ENCODE results near the gene DIPK1C. TPM values are rescaled to one million over a fixed set of nuclear protein-coding genes. Genes with fewer than 3 reads are reported as not detected.

DIPK1C gene
- total and polyA plus RNA-seq, 2 of the 4 experiments (the other 2 are of a cell fraction) = not detected

- H3K23ac ChIP-seq (ENCODE audit: low read depth, low read length) = no peak overlapping the region
- POLR2A ChIA-PET (ENCODE audit: unreplicated experiment) = no interaction called here
- no peaks in the 10 kb centered on the region for H3K9me1 ChIP-seq (ENCODE audit: insufficient read depth, low read length)
- ATAC-seq (ENCODE audit: low read depth) = no peak
- no peak overlapping the region for H3K4me2 ChIP-seq (ENCODE audit: low read depth, low read length)
- H3K79me1 ChIP-seq (ENCODE audit: low read depth in 1 of 2, low read length in 2 of 2) = no peaks in the 10 kb centered on the region
- no peak overlapping the region for H3K18ac ChIP-seq (ENCODE audit: low read depth, low read length)
- H3K9ac ChIP-seq (ENCODE audit: low read depth, low read length) = no peak overlapping the region
- H4K8ac ChIP-seq (ENCODE audit: low read depth in 2 of 2, low read length in 2 of 2) = no peak overlapping the region
- no peak overlapping the region for H3K14ac ChIP-seq (replicated peaks; ENCODE audit: low read depth, low read length)
- H2BK5ac ChIP-seq (ENCODE audit: low read depth, low read length, poor library complexity, severe bottlenecking) = no peak overlapping the region
- DNase-seq = no peak
- dilution Hi-C loops (cut with HindIII; ENCODE audit: low sequenced_read_pairs, unreplicated experiment) = no loop called here
- H4K20me1 ChIP-seq (ENCODE audit: insufficient read depth, low read length) = no peaks in the 10 kb centered on the region
- H3K4me3 ChIP-seq (ENCODE audit: insufficient read depth, low read depth, low read length) = no peak overlapping the region
- intact Hi-C loops (cut with micrococcal nuclease) = no loop called here
- no peak overlapping the region for H2BK20ac ChIP-seq (ENCODE audit: low read depth, low read length)
- H2AK9ac ChIP-seq (replicated peaks; ENCODE audit: low read depth, low read length, poor library complexity) = no peak overlapping the region
- H2AFZ ChIP-seq (replicated peaks; ENCODE audit: low read length, poor library complexity) = no peak overlapping the region
- H3K4me1 ChIP-seq (ENCODE audit: control insufficient read depth, insufficient read depth, low read length) = no peaks in the 10 kb centered on the region
- TF ChIP-seq NFE2L2 (IDR thresholded peaks at IDR 0.05; ENCODE audit: low read depth, low read length) = no peak
- TF ChIP-seq USF2 (IDR thresholded peaks at IDR 0.05; ENCODE audit: low read depth, low read length) = no peak
- no peak for TF ChIP-seq FOS (IDR thresholded peaks at IDR 0.05; ENCODE audit: low read depth, low read length)
- TF ChIP-seq MAFK (IDR thresholded peaks at IDR 0.05; ENCODE audit: low read depth, low read length) = no peak
- no peak for TF ChIP-seq MAZ (IDR thresholded peaks at IDR 0.05; ENCODE audit: borderline replicate concordance, low read depth, low read length)
- TF ChIP-seq, protein P1, sequence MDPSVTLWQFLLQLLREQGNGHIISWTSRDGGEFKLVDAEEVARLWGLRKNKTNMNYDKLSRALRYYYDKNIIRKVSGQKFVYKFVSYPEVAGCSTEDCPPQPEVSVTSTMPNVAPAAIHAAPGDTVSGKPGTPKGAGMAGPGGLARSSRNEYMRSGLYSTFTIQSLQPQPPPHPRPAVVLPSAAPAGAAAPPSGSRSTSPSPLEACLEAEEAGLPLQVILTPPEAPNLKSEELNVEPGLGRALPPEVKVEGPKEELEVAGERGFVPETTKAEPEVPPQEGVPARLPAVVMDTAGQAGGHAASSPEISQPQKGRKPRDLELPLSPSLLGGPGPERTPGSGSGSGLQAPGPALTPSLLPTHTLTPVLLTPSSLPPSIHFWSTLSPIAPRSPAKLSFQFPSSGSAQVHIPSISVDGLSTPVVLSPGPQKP (IDR thresholded peaks at IDR 0.05; ENCODE audit: borderline replicate concordance, low read depth, low read length) = no peak
- no peak for TF ChIP-seq RFX5 (IDR thresholded peaks at IDR 0.05; ENCODE audit: low read depth, low read length)
- no peak for TF ChIP-seq MXI1 (IDR thresholded peaks at IDR 0.05; ENCODE audit: borderline replicate concordance, low read depth, low read length)
- no peak for TF ChIP-seq SMC3 (IDR thresholded peaks at IDR 0.05; ENCODE audit: low read depth, low read length)
- no peak for TF ChIP-seq CEBPB (IDR thresholded peaks at IDR 0.05; ENCODE audit: low read depth, low read length)
- TF ChIP-seq RAD21 (IDR thresholded peaks at IDR 0.05; ENCODE audit: low read length) = no peak
- no peak for TF ChIP-seq CTCF (conservative IDR thresholded peaks at IDR 0.05; ENCODE audit: low read depth, low read length)
- TF ChIP-seq RCOR1 (IDR thresholded peaks at IDR 0.05; ENCODE audit: insufficient replicate concordance, low read length) = no peak
- TF ChIP-seq BHLHE40 (IDR thresholded peaks at IDR 0.05; ENCODE audit: low read depth, low read length) = no peak
- no peak for TF ChIP-seq CHD1 (IDR thresholded peaks at IDR 0.05; ENCODE audit: low read depth, low read length)
- no peak for TF ChIP-seq POLR2A (IDR thresholded peaks at IDR 0.05; ENCODE audit: low read depth, low read length)
- H4K5ac ChIP-seq (ENCODE audit: low read depth, low read length) = no peak overlapping the region
- in situ Hi-C loops (cut with MboI; ENCODE audit: low sequenced_read_pairs) = no loop called here
- 46% methylated on average over 2 of the region's 5 CpGs; no CpG with 5 or more reads in 1 of the 2 experiments for WGBS, 2 experiments (ENCODE audit: extremely low coverage in 2 of 2, insufficient read length in 1 of 2)
- no peak overlapping the region for H2BK120ac ChIP-seq (ENCODE audit: low read depth, low read length)
- no peak overlapping the region for H2BK15ac ChIP-seq (ENCODE audit: low read depth, low read length)
- H3K27ac ChIP-seq (ENCODE audit: insufficient read depth, low read length) = no peak overlapping the region
- no peak overlapping the region for H3K56ac ChIP-seq (ENCODE audit: extremely low read depth, insufficient read depth, low read length)
- no peak overlapping the region for H4K91ac ChIP-seq (ENCODE audit: insufficient read depth, low read depth, low read length)
- H3K9me3 ChIP-seq (ENCODE audit: control insufficient read depth, insufficient read depth, low read length) = no peaks in the 10 kb centered on the region
- H3K4ac ChIP-seq (ENCODE audit: low read depth, low read length) = no peak overlapping the region
- no peak overlapping the region for H2AK5ac ChIP-seq (ENCODE audit: low read depth, low read length)
- peaks cover 17% of the 10 kb centered on the region for H3K27me3 ChIP-seq (ENCODE audit: control insufficient read depth, insufficient read depth, low read length)
- no TSS peak for BruUV-seq (replicated peaks)
- CTCF ChIA-PET = no interaction called here
- H3K36me3 ChIP-seq (ENCODE audit: control insufficient read depth, insufficient read depth, low read length) = no peaks in the 10 kb centered on the region
Measured at GRCh38 chr18:74420926-74421325, 36.2 kb downstream of the DIPK1C start.

All from IMR-90 (cell line).